HL-60 (cell line): ENCODE measurements around the gene TMEM190.

Experiments used
- GABPA ChIP-seq: IDR thresholded peaks from 2 replicates; pipeline ENCODE4 v1.6.1; 2012; ENCODE audit warnings: low read depth
- TF ChIP-seq, protein P1 (sequence below): IDR thresholded peaks from one replicate; pipeline ENCODE4 v1.5.1; 2011; ENCODE audit warnings: low read length, control low read depth, inconsistent platforms; ENCODE audit not compliant: insufficient read depth

DNA sequence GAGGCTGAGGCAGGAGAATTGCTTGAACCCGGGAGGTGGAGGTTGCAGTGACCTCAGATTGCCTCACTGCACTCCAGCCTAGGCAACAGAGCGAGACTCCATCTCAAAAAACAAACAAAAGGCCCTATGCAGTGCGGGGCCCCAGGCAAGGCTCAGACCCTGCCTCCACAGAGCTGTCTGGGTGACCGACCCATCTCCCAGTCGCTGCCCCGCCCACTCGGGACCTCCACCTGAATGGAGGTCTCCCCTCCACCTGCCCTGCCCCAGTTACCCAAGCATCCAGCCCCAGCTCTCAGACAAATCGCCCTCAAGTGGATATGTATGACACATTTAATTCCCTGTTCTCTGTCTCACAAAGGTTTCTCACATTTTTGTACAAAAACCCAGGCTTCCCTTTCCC, 11.4 kb upstream of the TMEM190 start:
- TF ChIP-seq GABPA, result no peak
- TF ChIP-seq, protein P1, sequence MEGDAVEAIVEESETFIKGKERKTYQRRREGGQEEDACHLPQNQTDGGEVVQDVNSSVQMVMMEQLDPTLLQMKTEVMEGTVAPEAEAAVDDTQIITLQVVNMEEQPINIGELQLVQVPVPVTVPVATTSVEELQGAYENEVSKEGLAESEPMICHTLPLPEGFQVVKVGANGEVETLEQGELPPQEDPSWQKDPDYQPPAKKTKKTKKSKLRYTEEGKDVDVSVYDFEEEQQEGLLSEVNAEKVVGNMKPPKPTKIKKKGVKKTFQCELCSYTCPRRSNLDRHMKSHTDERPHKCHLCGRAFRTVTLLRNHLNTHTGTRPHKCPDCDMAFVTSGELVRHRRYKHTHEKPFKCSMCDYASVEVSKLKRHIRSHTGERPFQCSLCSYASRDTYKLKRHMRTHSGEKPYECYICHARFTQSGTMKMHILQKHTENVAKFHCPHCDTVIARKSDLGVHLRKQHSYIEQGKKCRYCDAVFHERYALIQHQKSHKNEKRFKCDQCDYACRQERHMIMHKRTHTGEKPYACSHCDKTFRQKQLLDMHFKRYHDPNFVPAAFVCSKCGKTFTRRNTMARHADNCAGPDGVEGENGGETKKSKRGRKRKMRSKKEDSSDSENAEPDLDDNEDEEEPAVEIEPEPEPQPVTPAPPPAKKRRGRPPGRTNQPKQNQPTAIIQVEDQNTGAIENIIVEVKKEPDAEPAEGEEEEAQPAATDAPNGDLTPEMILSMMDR, result no peak
